Measurements from ENCODE around the gene ZHX3.

Gene ZHX3

DNA sequence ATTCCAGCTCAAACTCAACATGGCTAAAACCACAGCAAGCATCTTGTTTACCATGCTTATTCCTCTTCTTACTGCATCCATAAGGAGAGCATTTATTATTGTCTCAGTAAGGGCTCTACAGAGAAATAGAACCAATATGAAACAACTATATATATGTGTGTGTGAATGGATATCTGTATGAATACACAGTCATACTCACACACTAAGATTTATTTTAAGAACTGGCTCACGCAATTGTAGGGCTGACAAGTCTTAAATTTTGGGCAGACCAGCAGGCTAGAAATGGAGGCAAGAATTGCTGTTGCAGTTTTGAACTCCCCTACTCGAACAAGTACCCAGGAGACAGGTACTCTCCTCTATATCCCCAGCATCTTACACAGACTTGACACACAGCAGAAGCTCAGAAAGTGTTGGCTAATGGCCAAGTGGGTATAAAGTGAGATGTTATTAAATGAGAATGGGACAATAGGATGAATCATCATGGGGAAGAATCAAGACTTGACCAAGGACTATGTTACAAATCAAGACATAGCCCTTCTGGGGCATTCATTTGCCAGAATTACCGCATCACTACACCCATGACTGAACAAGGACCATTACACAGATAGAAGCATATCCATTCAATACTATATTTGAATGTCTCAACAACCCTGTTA is 13.0 kb downstream of the ZHX3 start:
- no peak overlapping the region for H3K4me3 ChIP-seq (ENCODE audit: low read depth, low read length)

DNA sequence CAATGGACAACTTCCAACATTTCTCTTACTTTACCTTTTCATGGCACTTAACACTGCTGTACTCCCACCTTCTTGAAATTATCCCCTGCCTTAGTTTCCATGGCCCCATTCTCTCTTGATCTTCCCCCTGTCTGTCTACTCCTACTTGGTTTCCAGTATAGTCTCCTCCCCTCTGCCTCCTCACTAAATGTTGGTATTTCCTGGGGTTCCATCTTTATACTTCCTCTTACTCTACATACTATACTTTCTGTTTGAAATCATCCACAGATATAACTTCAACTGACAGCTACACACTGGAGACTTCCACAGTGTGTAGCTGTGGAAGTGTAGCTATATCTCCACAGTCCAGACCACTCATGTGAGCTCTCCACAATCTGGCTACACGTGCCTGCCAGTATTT is 13.5 kb downstream of the ZHX3 start:
- H3K4me3 ChIP-seq (ENCODE audit: low read depth, low read length) = no peak overlapping the region

DNA sequence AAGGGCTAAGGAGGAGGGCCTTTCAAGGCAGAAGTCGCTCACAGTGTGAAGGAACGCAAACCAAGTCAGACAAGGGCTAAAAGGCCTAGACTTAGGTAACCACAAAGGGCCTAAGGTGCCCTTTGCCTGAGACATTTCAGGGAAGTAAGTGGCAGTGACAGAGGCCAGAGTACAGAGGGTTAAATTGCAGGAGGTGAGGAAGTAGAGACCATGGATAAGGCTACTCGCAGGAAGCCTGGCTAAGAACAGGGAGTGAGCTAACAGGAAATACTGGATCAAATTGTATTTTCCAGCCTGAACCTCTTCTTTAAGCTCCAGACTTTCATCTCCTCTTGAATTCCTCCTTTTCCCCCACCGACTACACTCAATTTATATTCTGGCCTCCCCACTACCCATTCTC is 16.6 kb downstream of the ZHX3 start:
- H3K4me3 ChIP-seq (ENCODE audit: low read depth, low read length) = no peak overlapping the region

DNA sequence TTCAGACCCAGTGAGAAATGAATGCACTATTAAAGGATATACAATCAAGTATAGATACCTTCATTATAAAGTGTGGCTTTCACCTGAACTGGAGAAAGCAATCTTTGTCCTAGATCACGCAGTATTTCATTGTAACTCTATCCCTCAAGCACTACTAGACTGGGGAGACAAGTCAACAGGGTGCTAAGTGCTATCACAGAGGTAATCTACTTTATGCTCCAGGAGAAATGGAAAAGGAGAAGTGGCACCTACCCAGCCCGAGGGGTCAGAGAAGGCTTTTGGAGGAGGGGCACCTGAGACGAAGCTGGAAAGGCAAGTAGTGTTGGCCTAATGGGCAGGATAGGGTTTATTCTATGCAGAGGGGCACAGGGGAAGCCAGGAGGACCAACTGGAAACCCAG is 17.1 kb downstream of the ZHX3 start:
- H3K4me3 ChIP-seq (ENCODE audit: low read depth, low read length) = no peak overlapping the region

DNA sequence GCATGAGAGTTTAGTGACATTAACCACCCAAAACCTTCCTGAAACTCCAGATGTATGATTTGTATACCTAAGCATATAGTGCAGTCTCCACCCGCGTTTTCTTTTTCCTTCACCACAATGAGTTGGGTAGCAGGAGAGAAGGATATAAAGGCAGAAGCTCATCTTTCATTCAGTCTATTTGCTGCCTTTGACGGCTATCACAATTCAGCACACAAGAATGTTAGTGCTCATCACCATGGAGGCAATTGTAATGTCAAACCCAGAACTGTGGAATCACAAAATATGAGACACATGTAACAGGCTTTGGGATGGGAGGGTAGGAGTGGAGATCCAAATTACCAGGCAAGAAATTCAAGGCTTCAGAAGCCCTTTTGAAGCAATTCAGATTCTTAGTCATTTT is 17.6 kb downstream of the ZHX3 start:
- H3K4me3 ChIP-seq (ENCODE audit: low read depth, low read length) = no peak overlapping the region

DNA sequence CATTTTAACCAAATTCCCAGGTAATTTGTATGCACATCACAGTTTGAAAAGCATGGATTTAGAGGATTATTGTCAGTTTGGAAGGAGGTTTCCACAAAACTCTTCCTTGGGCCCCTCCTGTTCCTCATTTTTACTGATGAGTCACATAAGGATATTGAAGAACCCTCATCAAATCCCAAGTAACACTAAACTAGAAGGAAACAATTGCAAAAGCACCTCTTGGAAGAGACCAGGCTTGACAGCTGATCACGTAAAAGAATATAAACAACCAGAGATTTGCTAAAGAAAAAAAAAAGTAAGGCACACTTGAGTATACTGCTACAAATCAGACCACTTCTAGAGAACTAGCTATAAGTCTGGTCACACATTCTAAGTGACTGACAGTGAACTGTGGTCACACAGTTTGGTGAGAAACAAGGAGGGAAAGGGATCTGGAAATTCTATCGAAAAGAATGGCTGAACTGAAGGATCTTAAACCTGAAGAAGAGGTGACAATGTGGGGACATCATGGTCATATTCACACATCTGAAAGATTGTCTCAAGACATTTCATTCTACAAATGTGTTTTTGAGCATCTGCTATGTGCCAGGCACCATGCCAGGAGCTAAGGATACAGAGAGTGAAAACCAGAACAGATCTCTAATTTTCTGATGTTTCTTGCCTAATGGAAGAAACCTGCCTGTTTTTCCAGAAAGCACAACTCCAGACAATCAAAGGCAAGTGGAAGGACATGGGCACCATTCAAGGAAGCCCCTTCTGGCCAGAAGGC is 24.1 kb downstream of the ZHX3 start:
- H3K4me3 ChIP-seq (ENCODE audit: low read depth, low read length) = no peak overlapping the region

DNA sequence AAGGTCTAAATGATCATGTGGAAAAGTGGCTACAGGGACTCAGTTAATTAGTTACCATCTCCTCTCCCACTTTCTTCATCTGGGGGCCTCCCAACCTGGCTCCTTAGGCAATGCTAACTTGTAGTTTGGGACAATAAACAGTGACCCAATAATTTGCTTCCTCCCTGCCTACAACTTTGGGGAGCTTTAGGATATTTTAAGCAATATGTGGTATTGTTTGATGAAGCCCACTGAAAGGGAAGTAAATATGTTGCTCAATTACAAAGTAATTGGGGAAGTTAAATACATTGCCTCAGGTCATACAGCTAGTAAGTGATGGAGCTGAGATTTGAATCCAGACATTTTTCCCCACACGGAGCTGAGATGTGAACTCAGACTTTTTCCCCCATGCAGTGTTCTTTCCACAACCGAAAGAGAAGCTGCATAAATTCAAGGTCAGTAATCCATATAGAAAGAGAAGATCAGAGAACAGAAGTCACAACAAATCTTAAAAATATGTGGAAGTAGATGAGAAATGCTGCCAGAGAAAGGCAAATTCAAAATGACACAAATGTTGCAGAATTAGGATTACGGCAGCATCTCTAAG is 26.6 kb downstream of the ZHX3 start:
- no peak overlapping the region for H3K4me3 ChIP-seq (ENCODE audit: low read depth, low read length)

DNA sequence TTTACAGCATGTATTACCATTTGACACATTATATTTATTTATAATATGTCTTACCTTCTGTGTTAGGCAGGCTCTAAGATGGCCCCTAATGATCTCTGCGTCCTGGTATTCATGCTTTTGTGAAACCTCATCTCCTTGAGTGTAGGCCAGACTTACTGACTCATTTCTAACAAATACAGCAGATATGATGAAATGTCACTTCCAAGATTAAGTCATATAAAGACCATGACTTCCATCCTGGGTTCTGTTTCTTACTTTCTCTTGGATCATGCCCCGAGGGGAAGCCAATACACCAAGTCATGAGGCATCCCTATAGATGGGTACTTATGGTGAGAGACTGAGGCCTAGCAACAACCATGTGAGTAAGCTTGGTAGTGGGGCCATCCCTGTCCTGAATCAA is 30.2 kb downstream of the ZHX3 start:
- no peak overlapping the region for H3K4me3 ChIP-seq (ENCODE audit: low read depth, low read length)

DNA sequence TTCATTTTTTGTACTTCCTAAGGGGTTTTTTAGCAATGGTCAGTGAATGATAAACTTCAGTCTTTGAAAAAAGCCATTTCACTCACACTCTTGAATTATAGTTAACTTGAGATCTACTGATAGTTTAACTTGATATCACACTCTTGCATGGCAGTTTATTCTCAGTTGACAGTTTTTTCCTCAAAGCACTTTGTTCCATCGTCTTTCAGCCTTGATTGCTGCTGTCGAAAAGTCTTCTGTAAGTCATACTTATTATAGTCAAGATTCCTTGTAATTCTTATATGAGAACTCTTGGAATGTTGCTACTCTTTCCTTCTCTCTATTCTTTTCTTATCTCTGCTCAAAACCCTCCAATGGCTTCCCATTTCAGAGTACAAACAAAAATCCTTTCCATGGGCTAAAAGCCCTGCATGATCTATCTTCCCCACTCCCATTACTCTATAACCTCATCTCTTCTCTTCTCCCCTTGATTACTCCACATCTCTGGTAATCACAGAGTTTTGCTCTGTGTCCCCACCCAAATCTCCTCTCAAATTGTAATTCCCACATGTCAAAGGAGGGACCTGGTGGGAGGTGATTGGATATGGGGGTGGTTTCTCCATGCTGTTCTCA is 31.2 kb downstream of the ZHX3 start:
- no peak overlapping the region for H3K4me3 ChIP-seq (ENCODE audit: low read depth, low read length)

DNA sequence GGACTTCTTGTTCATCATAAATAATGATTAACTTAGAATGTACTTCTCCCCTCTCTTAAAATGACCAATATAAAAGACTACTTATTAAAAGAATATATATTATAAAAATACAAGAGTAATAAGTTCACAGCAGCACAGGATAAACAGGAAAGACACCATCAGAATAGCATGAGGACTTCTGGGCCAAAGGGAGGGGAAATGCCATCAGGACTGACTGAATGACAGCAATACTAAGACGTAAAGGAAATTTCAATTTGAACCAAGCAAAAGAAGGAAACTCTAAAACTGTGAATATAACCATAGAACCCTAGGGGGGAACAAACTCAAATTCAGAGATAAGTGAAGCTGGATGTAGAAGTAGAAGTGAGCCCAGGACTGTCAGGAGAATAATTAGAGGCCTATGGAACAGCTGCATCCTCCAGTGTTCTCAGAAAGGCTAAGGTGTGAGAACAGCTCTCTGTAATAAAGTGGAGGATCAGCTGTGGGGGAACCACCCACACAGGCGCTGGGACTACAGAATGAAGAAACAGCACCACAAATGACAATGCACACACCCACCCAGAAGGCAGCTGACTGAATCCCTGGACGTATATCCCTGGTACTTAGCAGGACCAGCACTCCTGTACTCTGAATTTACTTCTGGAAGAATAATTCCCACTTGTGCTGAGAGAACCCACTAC is 37.8 kb downstream of the ZHX3 start:
- no peak overlapping the region for H3K4me3 ChIP-seq (ENCODE audit: low read depth, low read length)

DNA sequence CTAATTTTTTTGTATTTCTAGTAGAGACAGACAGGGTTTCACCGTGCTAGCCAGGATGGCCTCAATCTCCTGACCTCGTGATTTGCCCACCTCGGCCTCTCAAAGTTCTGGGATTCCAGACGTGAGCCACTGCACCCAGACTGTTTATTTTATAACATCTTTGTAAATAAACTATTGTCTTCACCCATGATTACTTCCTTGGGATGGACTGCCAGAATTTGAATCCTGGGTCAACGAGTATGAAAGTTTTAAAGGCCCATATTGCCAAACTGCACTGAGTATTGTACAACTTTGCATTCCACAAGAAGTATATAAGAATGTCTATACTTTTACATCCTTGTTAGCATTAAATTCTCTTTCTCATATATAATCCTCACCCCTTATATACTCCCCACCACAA is 38.6 kb downstream of the ZHX3 start:
- no peak overlapping the region for H3K4me3 ChIP-seq (ENCODE audit: low read depth, low read length)

DNA sequence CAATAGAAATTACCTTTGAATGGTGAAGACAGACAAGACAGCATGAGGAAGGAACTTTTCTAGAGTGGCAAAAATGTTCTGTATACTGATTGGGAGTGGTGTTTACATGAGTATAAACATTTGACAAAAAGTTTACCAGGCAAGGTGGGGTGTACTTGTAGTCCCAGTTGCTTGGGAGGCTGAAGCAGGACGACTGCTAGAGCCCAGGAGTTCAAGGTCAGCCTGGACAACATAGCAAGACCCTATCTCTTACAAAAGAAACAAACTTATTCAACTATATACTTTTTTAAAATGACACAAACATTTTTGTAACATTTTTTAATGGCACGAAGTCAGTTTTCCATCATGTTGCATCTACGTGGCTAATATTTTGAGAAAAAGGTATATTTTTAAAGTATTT is 40.5 kb downstream of the ZHX3 start:
- no peak overlapping the region for H3K4me3 ChIP-seq (ENCODE audit: low read depth, low read length)

DNA sequence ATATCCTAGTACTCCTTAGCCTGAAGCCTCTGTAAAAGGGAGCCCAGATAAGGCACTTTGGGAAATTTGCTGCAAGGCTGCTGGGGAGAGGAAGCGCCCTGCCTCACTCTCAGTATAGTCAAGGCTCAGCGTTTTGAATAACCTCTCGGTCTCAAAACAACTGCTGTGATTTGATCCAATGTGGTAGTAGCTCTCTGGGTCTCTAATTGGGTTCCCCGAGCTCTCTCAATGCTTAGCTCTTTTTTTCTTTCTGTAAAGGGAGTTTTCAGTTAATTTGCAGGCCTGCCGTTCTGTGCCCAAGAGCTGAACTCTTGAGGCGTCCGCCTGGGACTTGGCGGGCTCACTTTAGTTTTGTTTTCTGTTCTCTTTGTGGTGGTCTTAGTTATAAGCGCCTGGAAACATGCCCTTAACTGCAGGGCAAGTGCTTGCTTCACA is 41.2 kb downstream of the ZHX3 start:
- no peak overlapping the region for H3K4me3 ChIP-seq (ENCODE audit: low read depth, low read length)

DNA sequence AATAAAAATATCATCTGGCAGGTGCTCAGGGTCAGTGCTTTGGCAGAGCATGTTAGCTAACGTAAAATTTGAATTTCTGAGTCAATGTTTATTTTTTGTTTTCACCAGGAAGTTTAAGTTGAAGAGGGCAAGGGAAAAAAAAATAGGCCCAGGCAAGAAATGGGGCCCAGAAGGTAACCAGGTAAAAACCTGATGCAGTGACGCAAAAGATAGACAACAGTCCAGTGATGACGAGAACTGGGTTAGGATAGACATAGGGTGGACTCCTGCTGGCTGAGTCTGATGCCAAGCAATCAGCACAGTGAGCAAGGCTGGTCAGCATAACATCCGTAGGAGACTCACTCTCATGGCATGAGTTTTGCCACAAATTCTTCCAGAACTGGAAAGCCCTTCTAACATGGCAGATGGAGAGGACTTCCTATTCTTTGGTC is 42.2 kb downstream of the ZHX3 start:
- no peak overlapping the region for H3K4me3 ChIP-seq (ENCODE audit: low read depth, low read length)

DNA sequence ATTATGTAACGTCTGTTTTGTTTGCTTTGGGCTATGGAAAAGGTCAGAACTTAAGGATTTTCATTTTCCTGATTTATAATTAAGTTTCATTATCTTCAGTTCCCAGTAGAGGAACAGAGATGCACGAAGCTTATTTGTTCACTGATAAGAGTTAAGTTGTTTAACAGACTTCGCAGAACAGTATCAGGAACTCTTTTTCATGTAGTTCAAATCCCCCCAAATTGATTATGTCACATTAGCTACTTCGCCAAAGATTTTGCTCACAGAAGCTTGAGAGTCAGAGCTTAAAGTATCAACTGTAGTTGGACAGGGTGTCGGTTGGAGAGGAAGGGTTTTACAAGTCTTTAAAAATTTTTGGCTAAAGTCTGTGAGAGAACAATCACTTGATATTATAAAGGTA is 43.4 kb downstream of the ZHX3 start:
- H3K4me3 ChIP-seq (ENCODE audit: low read depth, low read length) = no peak overlapping the region

DNA sequence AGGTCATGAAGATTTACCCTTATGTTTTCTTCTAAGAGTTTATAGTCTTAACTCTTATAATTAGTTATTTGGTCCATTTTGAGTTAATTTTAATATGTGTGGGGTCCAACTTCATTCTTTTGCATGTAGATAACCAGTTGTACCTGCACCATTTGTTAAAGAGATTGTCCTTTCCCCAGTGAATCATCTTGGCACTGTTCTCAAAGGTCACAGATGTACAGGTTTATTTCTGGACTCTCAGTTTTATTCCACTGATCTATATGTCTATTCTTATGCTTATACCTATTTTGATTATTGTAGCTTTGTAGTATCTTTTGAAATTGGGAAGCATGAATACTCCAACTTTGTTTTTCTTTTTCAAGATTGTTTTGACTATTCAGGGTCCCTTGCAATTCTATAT is 44.1 kb downstream of the ZHX3 start:
- no peak overlapping the region for H3K4me3 ChIP-seq (ENCODE audit: low read depth, low read length)

DNA sequence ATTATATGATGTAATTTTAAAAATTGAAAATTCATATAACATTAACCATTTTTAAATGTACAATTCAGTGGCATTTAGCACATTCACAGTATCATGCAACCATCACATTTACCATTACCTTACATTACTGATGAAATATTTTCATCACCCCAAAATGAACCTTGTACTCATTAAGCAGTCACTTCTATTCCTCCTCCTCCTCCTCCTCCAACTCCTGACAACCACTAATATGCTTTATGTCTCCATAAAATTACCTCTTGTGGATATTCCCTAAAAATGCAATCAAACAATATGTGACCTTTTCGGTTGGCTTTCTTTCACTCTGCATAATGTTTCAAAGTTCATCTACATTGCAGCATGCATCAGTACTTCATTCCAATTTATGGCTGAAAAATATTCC is 45.2 kb downstream of the ZHX3 start:
- H3K4me3 ChIP-seq (ENCODE audit: low read depth, low read length) = no peak overlapping the region

DNA sequence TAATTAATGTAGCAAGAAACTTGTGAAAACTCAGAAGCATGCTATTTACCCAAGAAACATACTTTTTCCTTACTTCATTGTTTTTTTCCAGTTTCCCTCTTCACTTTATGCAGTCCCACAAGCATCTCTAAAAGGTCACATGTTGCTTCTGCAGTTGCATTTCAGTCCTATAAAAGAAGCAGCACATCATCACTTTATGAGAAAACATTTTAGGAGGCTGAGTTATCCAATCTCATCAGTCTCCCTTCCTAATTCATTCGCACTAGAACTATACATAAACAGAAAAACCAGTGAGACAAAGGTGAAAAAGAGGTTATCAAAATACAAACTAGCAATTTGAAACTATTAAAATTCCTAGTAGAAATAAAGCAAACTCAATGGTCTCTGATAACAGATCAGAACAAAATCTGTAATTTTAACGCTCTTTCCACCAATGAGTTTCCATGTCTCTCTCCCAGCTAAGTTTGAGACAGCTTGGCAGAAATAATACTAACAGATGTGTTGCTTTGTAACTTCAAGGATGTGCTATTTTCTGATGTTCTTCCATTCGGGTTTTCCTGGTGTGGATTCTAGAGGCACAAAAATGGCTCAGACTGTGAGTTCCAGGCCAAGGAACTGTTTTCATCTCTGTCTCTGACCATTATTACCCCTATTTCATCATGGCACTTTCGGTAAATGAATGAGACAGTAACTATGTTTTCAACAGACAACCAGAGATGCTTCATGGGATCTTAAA is 48.4 kb downstream of the ZHX3 start:
- no peak overlapping the region for H3K4me3 ChIP-seq (ENCODE audit: low read depth, low read length)

DNA sequence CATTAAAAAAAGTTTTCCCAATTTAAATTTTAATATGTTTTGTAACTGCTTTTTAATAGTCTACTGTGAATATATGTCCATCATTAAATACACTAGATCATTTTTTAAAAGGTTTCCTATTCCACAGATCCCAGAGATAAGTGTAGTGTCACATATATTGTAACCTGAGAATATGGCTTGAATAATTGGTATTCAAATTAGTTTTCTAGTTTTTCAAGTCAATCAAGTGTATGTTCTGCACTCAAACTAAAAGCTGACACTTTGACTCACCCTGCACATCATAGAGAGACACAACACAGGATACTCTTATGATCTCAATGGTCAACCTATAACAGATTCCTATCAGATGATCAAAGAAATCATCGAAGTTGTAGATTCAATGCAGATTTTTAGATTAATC is 49.1 kb downstream of the ZHX3 start:
- H3K4me3 ChIP-seq (ENCODE audit: low read depth, low read length) = no peak overlapping the region

DNA sequence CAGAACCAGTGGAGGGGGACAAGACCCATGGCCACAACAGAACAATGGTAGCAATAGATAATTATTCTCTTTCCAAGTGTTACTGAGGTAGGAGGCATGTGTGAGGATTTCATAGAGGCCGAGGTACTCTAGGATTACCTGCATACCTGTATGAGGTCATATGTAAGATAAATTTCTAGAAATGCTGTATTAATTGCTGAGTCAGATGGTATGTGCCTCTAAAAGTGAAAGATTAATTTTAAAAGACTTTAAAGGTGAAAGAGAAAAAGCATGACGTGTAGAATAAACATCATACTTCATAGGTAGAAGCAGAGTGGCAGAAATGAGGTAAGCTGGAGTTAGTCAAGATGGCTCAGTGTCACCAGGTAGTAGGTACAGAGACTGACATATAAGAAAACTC is 51.6 kb downstream of the ZHX3 start:
- H3K4me3 ChIP-seq (ENCODE audit: low read depth, low read length) = no peak overlapping the region

DNA sequence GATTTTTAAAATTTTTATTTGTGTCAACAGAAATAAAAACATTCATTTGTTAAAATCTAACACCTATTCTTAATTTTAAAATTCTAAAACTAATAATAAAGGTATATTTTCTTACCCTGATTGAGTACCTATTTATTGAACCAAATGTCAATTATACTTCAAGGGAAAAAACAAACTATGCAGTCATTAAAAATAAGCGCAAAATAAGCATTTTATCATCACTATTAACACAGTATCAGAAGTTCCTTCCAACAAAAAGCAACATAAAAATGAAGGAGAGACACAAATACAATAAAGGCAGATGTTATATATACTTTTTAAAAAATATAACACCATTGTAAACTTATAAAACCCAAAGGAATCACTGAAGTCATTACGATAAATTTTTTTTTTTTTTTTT is 52.7 kb downstream of the ZHX3 start:
- H3K4me3 ChIP-seq (ENCODE audit: low read depth, low read length) = no peak overlapping the region
